ENCODE results near the gene IL6R. TPM values are rescaled to one million over a fixed set of nuclear protein-coding genes. Genes with fewer than 3 reads are reported as not detected.

Gene IL6R
- total and polyA plus RNA-seq, 8 donors: 4.5 to 65.3 (median 5.7) TPM

- ATAC-seq (peak; percentile 47), DNase-seq (peak in 1 of 4 donors; percentile 52)
- peak overlapping the region; percentile 55 to 79 for H3K27ac ChIP-seq
- no peak overlapping the region for H3K4me3 ChIP-seq
- peaks cover 0 to 63% of the 10 kb centered on the region in 2 donors for H3K36me3 ChIP-seq
- TF ChIP-seq CTCF (IDR thresholded peaks at IDR 0.05): no peak
- H3K27me3 ChIP-seq: no peaks in the 10 kb centered on the region
- intact Hi-C loops (cut with DNase I): no loop called here
- H3K4me1 ChIP-seq: peaks cover 10 to 53% of the 10 kb centered on the region in 2 donors
- no peaks in the 10 kb centered on the region for H3K9me3 ChIP-seq
Measured at GRCh38 chr1:154463512-154463990, 58.4 kb downstream of the IL6R start.

DNA sequence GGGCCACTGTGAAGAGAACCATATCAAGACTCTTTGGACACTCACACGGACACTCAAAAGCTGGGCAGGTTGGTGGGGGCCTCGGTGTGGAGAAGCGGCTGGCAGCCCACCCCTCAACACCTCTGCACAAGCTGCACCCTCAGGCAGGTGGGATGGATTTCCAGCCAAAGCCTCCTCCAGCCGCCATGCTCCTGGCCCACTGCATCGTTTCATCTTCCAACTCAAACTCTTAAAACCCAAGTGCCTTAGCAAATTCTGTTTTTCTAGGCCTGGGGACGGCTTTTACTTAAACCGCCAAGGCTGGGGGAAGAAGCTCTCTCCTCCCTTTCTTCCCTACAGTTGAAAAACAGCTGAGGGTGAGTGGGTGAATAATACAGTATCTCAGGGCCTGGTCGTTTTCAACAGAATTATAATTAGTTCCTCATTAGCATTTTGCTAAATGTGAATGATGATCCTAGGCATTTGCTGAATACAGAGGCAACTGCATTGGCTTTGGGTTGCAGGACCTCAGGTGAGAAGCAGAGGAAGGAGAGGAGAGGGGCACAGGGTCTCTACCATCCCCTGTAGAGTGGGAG is 60.6 kb downstream of the IL6R start:
- Histone ChIP-seq H3K36me3 (peaks cover 0 to 52% of the 10 kb centered on the region in 2 donors), H3K27ac (peak overlapping the region; percentile 7 to 11), H3K27me3 (no peaks in the 10 kb centered on the region), H3K4me1 (peaks cover 10 to 60% of the 10 kb centered on the region in 2 donors), H3K4me3 (no peak overlapping the region), H3K9me3 (no peaks in the 10 kb centered on the region)
- intact Hi-C loops (cut with DNase I): no loop called here
- no peak for TF ChIP-seq CTCF (IDR thresholded peaks at IDR 0.05)
- no peak for ATAC-seq
- DNase-seq: peak in 1 of 4 donors; percentile 27

GRCh38 chr1:154466206-154466605 is 61.1 kb downstream of the IL6R start:
- TF ChIP-seq CTCF (IDR thresholded peaks at IDR 0.05): no peak
- intact Hi-C loops (cut with DNase I): no loop called here
- H3K4me1 ChIP-seq: peaks cover 10 to 60% of the 10 kb centered on the region in 2 donors
- H3K27me3 ChIP-seq: no peaks in the 10 kb centered on the region
- peak overlapping the region; percentile 7 to 11 for H3K27ac ChIP-seq
- ATAC-seq (no peak), DNase-seq (no peak)
- no peaks in the 10 kb centered on the region for H3K9me3 ChIP-seq
- H3K4me3 ChIP-seq: no peak overlapping the region
- peaks cover 0 to 48% of the 10 kb centered on the region in 2 donors for H3K36me3 ChIP-seq

GRCh38 chr1:154466921-154467417 is 61.8 kb downstream of the IL6R start:
- H3K4me1 ChIP-seq: peaks cover 8 to 57% of the 10 kb centered on the region in 2 donors
- no peak for TF ChIP-seq CTCF (IDR thresholded peaks at IDR 0.05)
- DNase-seq: peak in 1 of 4 donors; percentile 36
- no peaks in the 10 kb centered on the region for H3K9me3 ChIP-seq
- H3K36me3 ChIP-seq: peaks cover 0 to 44% of the 10 kb centered on the region in 2 donors
- H3K4me3 ChIP-seq: no peak overlapping the region
- H3K27me3 ChIP-seq: no peaks in the 10 kb centered on the region
- no peak for ATAC-seq
- intact Hi-C loops (cut with DNase I): no loop called here
- peak overlapping the region in 1 of 2 donors; percentile 30 for H3K27ac ChIP-seq

DNA sequence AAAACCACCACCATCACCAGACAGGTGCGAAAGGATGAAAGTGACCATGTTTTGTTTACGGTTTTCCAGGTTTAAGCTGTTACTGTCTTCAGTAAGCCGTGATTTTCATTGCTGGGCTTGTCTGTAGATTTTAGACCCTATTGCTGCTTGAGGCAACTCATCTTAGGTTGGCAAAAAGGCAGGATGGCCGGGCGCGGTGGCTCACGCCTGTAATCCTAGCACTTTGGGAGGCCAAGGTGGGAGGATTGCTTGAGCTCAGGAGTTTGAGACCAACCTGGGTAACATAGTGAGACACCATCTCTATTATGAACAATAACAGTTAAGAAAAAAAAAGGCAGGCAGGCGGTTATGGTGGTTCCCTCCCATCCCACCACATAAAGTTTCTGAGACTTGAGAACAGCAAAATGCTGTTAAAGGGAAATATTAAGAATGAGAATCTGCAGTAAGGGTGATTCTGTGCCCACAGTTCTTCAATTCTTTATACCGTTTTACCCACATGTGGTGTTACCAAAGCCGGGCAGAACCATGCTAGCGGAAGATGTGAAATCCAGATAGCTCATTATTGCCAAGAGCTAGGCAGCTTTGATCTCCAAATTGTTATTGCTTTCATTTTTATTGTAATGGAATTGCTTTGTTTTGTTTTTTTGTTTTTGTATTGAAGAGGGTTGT is 62.4 kb downstream of the IL6R start:
- H3K27me3 ChIP-seq: no peaks in the 10 kb centered on the region
- H3K27ac ChIP-seq: peak overlapping the region in 1 of 2 donors; percentile 30
- intact Hi-C loops (cut with DNase I): no loop called here
- peaks cover 0 to 42% of the 10 kb centered on the region in 2 donors for H3K36me3 ChIP-seq
- no peaks in the 10 kb centered on the region for H3K9me3 ChIP-seq
- H3K4me3 ChIP-seq: no peak overlapping the region
- TF ChIP-seq CTCF (IDR thresholded peaks at IDR 0.05): no peak
- DNase-seq (peak in 1 of 4 donors; percentile 6), ATAC-seq (no peak)
- H3K4me1 ChIP-seq: peaks cover 6 to 51% of the 10 kb centered on the region in 2 donors

Measured in left lung (tissue), 10 donors.